ENCODE measurements around the gene GSPT1.
"Not testable (repeated sequence)": the region's sequence is repeated elsewhere in the genome, so short reads cannot be mapped to it uniquely, and the experiment has no call there.

The GSPT1 gene

DNA sequence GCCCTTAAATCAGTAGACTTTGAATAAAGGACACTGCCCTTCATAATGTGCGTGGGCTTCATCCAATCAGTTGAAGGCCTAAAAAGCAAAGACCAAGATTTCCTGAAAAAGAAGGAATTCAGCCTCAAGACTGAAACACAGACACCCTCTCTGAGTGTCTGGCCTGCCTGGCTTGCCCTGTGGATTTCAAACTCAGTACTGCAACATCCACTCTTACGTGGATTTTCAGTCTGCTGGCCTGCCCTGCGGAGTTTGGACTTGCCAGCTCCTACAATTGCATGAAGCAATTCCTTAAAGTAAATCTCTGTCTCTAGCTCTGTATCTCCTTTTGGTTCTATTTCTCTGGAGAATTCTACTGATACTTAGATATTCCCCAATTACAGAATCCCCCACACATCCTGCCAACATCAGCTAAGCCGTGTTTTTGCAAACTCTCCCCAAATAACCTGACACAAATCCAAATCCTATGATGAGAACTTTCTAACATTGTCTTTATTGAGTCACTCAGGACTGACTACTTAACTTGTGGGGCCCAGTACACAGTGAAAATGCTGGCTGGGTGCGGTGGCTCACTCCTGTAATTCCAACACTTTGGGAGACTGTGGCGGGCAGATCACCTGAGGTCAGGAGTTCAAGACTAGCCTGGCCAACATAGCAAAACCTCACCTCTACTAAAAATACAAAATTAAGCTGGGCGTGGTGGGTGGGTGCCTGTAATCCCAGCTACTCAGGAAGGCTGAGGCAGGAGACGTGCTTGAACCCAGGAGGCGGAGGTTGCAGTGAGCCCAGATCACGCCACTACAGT lies 42.0 kb upstream of the GSPT1 start:
- no peak overlapping the region for H3K4me2 ChIP-seq (ENCODE audit: low read length)
- no peaks in the 10 kb centered on the region for H3K79me2 ChIP-seq
- H3K9ac ChIP-seq = no peak overlapping the region
- no peak overlapping the region for H2AFZ ChIP-seq
- no peaks in the 10 kb centered on the region for H3K27me3 ChIP-seq (ENCODE audit: control insufficient read depth, insufficient read depth, low read length)
- H3K4me3 ChIP-seq (ENCODE audit: low read depth, low read length) = no peak overlapping the region
- no peak overlapping the region for H3K27ac ChIP-seq
- no peaks in the 10 kb centered on the region for H3K9me3 ChIP-seq (ENCODE audit: control insufficient read depth, low read length)
- H3K4me1 ChIP-seq = peaks cover 4% of the 10 kb centered on the region
- TF ChIP-seq, protein P1, sequence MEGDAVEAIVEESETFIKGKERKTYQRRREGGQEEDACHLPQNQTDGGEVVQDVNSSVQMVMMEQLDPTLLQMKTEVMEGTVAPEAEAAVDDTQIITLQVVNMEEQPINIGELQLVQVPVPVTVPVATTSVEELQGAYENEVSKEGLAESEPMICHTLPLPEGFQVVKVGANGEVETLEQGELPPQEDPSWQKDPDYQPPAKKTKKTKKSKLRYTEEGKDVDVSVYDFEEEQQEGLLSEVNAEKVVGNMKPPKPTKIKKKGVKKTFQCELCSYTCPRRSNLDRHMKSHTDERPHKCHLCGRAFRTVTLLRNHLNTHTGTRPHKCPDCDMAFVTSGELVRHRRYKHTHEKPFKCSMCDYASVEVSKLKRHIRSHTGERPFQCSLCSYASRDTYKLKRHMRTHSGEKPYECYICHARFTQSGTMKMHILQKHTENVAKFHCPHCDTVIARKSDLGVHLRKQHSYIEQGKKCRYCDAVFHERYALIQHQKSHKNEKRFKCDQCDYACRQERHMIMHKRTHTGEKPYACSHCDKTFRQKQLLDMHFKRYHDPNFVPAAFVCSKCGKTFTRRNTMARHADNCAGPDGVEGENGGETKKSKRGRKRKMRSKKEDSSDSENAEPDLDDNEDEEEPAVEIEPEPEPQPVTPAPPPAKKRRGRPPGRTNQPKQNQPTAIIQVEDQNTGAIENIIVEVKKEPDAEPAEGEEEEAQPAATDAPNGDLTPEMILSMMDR (IDR thresholded peaks at IDR 0.05) = no peak
- no peaks in the 10 kb centered on the region for H3K36me3 ChIP-seq (ENCODE audit: control insufficient read depth, insufficient read depth, low read length)

DNA sequence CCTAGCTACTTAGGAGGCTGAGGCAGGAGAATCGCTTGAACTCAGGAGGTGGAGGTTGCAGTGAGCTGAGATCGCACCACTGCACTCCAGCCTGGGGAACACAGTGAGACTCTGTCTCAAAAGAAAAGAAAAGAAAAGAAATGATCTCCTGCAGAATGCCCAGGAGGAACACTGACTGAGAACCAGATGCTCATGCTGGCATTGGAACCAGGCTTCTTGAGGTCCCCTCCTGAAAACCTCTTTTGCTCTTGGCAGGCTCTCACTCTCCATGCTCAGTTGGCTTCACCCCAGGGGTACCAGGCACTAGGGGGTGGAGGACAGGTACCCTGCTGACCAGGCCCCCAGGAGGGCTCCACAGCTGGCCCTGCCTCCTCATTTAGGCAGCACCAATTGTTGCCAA lies 40.8 kb upstream of the GSPT1 start:
- H3K4me2 ChIP-seq (ENCODE audit: low read length) = no peak overlapping the region
- H3K9ac ChIP-seq = no peak overlapping the region
- H3K27ac ChIP-seq = no peak overlapping the region
- TF ChIP-seq, protein P1 (IDR thresholded peaks at IDR 0.05) = no peak
- H3K79me2 ChIP-seq = no peaks in the 10 kb centered on the region
- no peaks in the 10 kb centered on the region for H3K27me3 ChIP-seq (ENCODE audit: control insufficient read depth, insufficient read depth, low read length)
- peaks cover 4% of the 10 kb centered on the region for H3K4me1 ChIP-seq
- H3K4me3 ChIP-seq (ENCODE audit: low read depth, low read length) = no peak overlapping the region
- no peak overlapping the region for H2AFZ ChIP-seq
- H3K9me3 ChIP-seq (ENCODE audit: control insufficient read depth, low read length) = no peaks in the 10 kb centered on the region
- H3K36me3 ChIP-seq (ENCODE audit: control insufficient read depth, insufficient read depth, low read length) = no peaks in the 10 kb centered on the region

DNA sequence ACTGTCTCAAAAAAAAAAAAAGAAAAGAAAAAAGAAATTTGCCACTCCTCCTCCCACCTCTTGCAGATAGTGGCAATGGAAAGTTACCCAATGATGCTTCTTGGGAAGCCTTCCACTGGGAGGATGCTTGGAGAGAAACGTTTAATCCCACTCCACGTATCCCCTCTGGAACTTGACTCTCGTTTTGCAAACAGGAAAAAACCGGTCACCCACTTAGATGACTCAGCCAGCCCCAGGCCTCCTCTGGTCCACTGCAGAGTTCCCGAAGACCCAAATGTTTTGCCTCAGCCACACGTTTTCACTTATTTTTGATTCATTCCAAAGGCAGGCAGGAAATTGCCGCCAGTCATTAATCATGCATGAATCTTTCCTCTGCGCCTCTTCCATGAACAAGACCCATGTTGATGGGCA lies 40.0 kb upstream of the GSPT1 start:
- Histone ChIP-seq H3K79me2 (no peaks in the 10 kb centered on the region), H3K9me3 (ENCODE audit: control insufficient read depth, low read length) (no peaks in the 10 kb centered on the region), H3K4me2 (ENCODE audit: low read length) (no peak overlapping the region), H3K9ac (no peak overlapping the region), H3K36me3 (ENCODE audit: control insufficient read depth, insufficient read depth, low read length) (no peaks in the 10 kb centered on the region), H3K27me3 (ENCODE audit: control insufficient read depth, insufficient read depth, low read length) (no peaks in the 10 kb centered on the region), H3K4me1 (peaks cover 4% of the 10 kb centered on the region), H3K27ac (no peak overlapping the region), H3K4me3 (ENCODE audit: low read depth, low read length) (no peak overlapping the region), H2AFZ (no peak overlapping the region)
- TF ChIP-seq, protein P1 (IDR thresholded peaks at IDR 0.05) = no peak

DNA sequence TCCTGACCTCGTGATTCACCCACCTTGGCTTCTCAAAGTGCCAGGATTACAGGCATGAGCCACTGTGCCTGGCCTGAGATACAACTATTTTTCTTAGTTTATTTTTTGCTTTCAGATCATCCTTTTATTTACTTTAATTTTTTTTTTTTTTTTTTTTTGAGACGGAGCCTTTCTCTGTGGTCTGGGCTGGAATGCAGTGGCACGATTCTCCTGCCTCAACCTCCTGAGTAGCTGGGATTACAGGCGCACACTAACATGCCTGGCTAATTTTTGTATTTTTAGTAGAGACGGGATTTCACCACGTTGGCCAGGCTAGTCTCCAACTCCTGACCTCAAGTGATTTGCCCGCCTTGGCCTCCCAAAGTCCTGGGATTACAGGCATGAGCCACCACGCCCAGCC lies 37.8 kb upstream of the GSPT1 start:
- not testable (repeated sequence) for H3K27ac ChIP-seq; H3K4me3 ChIP-seq (ENCODE audit: low read depth, low read length); H3K27me3 ChIP-seq (ENCODE audit: control insufficient read depth, insufficient read depth, low read length); H3K36me3 ChIP-seq (ENCODE audit: control insufficient read depth, insufficient read depth, low read length); H3K79me2 ChIP-seq; H2AFZ ChIP-seq; H3K4me2 ChIP-seq (ENCODE audit: low read length); H3K9ac ChIP-seq; H3K4me1 ChIP-seq; H3K9me3 ChIP-seq (ENCODE audit: control insufficient read depth, low read length)

DNA sequence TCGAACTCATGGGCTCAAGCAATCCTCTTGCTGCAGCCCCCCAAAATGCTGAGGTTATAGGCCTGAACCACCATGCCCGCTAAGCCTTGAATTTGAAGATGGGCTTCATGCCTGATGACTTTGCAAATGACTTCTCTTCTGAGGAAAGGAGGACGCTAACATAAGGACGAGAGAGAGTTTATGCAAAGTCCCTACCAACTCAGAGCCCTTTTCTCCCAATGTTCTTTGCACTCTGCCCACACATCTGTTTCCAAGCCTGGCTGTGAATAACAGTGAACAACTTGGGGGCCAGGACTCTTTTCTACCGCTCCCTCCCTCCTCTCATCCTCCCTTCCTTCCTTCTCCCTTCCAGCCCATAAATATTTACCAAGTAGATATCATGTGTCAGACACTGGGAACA lies 34.6 kb upstream of the GSPT1 start:
- Histone ChIP-seq H3K27me3 (ENCODE audit: control insufficient read depth, insufficient read depth, low read length) (no peaks in the 10 kb centered on the region), H3K27ac (no peak overlapping the region), H3K4me1 (no peaks in the 10 kb centered on the region), H2AFZ (no peak overlapping the region), H3K4me3 (ENCODE audit: low read depth, low read length) (no peak overlapping the region), H3K4me2 (ENCODE audit: low read length) (no peak overlapping the region), H3K9ac (no peak overlapping the region), H3K9me3 (ENCODE audit: control insufficient read depth, low read length) (no peaks in the 10 kb centered on the region), H3K79me2 (no peaks in the 10 kb centered on the region), H3K36me3 (ENCODE audit: control insufficient read depth, insufficient read depth, low read length) (no peaks in the 10 kb centered on the region)
- TF ChIP-seq, protein P1 (IDR thresholded peaks at IDR 0.05) = no peak
